ENCODE measurements around the gene COX5B. TPM values are rescaled to one million over a fixed set of nuclear protein-coding genes. Genes with fewer than 3 reads are reported as not detected.

COX5B gene
- total RNA-seq, 2 donors from 2014 or later, result 175 to 181 TPM

GRCh38 chr2:97657986-97658690, 12.3 kb downstream of the COX5B start:
- H3K4me3 Mint-ChIP-seq, result no peak overlapping the region
- no peak for ATAC-seq (replicated peaks in 1 of 2)
- no peak for DNase-seq
- H3K4me1 Mint-ChIP-seq (ENCODE audit: low read depth), result peaks cover 50% of the 10 kb centered on the region
- H3K27me3 Mint-ChIP-seq (ENCODE audit: low read depth), result no peaks in the 10 kb centered on the region
- peaks cover 3 to 26% of the 10 kb centered on the region in 2 donors for H3K36me3 Mint-ChIP-seq (ENCODE audit: insufficient read depth in 2 of 2)
- H3K9me3 Mint-ChIP-seq, result no peaks in the 10 kb centered on the region
- no peak overlapping the region for H3K27ac Mint-ChIP-seq

GRCh38 chr2:97658691-97659157, 12.9 kb downstream of the COX5B start:
- Mint-ChIP-seq H3K27me3 (ENCODE audit: low read depth) (no peaks in the 10 kb centered on the region), H3K36me3 (ENCODE audit: insufficient read depth in 2 of 2) (peaks cover 3 to 22% of the 10 kb centered on the region in 2 donors), H3K4me1 (ENCODE audit: low read depth) (peaks cover 50% of the 10 kb centered on the region), H3K4me3 (no peak overlapping the region), H3K9me3 (no peaks in the 10 kb centered on the region), H3K27ac (no peak overlapping the region)
- no peak for DNase-seq
- no peak for ATAC-seq (replicated peaks in 1 of 2)

GRCh38 chr2:97659256-97660043, 13.6 kb downstream of the COX5B start:
- no peaks in the 10 kb centered on the region for H3K27me3 Mint-ChIP-seq (ENCODE audit: low read depth)
- H3K27ac Mint-ChIP-seq, result no peak overlapping the region
- no peak overlapping the region for H3K4me3 Mint-ChIP-seq
- DNase-seq (no peak), ATAC-seq (replicated peaks in 1 of 2) (no peak)
- no peaks in the 10 kb centered on the region for H3K9me3 Mint-ChIP-seq
- H3K36me3 Mint-ChIP-seq (ENCODE audit: insufficient read depth in 2 of 2), result peaks cover 3 to 22% of the 10 kb centered on the region in 2 donors
- H3K4me1 Mint-ChIP-seq (ENCODE audit: low read depth), result peaks cover 45% of the 10 kb centered on the region

GRCh38 chr2:97660044-97660774, 14.3 kb downstream of the COX5B start:
- ATAC-seq (replicated peaks in 1 of 2), result no peak
- Mint-ChIP-seq H3K4me3 (no peak overlapping the region), H3K27me3 (ENCODE audit: low read depth) (no peaks in the 10 kb centered on the region), H3K4me1 (ENCODE audit: low read depth) (peaks cover 44% of the 10 kb centered on the region), H3K9me3 (no peaks in the 10 kb centered on the region), H3K27ac (no peak overlapping the region), H3K36me3 (ENCODE audit: insufficient read depth in 2 of 2) (peaks cover 3 to 22% of the 10 kb centered on the region in 2 donors)
- no peak for DNase-seq

- DNase-seq (no peak), ATAC-seq (replicated peaks in 1 of 2) (no peak)
- Mint-ChIP-seq H3K27me3 (ENCODE audit: low read depth) (no peaks in the 10 kb centered on the region), H3K9me3 (no peaks in the 10 kb centered on the region), H3K4me3 (peak overlapping the region in 1 of 2 donors; percentile 27), H3K4me1 (ENCODE audit: low read depth) (peaks cover 38% of the 10 kb centered on the region), H3K36me3 (ENCODE audit: insufficient read depth in 2 of 2) (peaks cover 3 to 22% of the 10 kb centered on the region in 2 donors), H3K27ac (no peak overlapping the region)
These were observed 15.0 kb downstream of the COX5B start for GRCh38 chr2:97660775-97661389.

- ATAC-seq (replicated peaks in 1 of 2) (no peak), DNase-seq (no peak)
- no peaks in the 10 kb centered on the region for H3K9me3 Mint-ChIP-seq
- H3K36me3 Mint-ChIP-seq (ENCODE audit: insufficient read depth in 2 of 2), result peaks cover 3 to 23% of the 10 kb centered on the region in 2 donors
- H3K4me3 Mint-ChIP-seq, result peak overlapping the region; percentile 91 to 94
- peak overlapping the region; percentile 68 for H3K27ac Mint-ChIP-seq
- H3K4me1 Mint-ChIP-seq (ENCODE audit: low read depth), result peaks cover 34% of the 10 kb centered on the region
- H3K27me3 Mint-ChIP-seq (ENCODE audit: low read depth), result no peaks in the 10 kb centered on the region
These were observed 16.1 kb downstream of the COX5B start for GRCh38 chr2:97661927-97662326.

GRCh38 chr2:97662386-97662894, 16.6 kb downstream of the COX5B start:
- H3K4me1 Mint-ChIP-seq (ENCODE audit: low read depth), result peaks cover 34% of the 10 kb centered on the region
- no peak for ATAC-seq (replicated peaks in 1 of 2)
- H3K36me3 Mint-ChIP-seq (ENCODE audit: insufficient read depth in 2 of 2), result peaks cover 3 to 23% of the 10 kb centered on the region in 2 donors
- no peaks in the 10 kb centered on the region for H3K27me3 Mint-ChIP-seq (ENCODE audit: low read depth)
- no peak for DNase-seq
- peak overlapping the region; percentile 96 for H3K27ac Mint-ChIP-seq
- H3K9me3 Mint-ChIP-seq, result no peaks in the 10 kb centered on the region
- H3K4me3 Mint-ChIP-seq, result peak overlapping the region; percentile 91 to 94

- H3K36me3 Mint-ChIP-seq (ENCODE audit: insufficient read depth in 2 of 2), result peaks cover 3 to 17% of the 10 kb centered on the region in 2 donors
- H3K4me1 Mint-ChIP-seq (ENCODE audit: low read depth), result peaks cover 34% of the 10 kb centered on the region
- no peaks in the 10 kb centered on the region for H3K9me3 Mint-ChIP-seq
- H3K4me3 Mint-ChIP-seq, result peak overlapping the region; percentile 91 to 94
- ATAC-seq (replicated peaks in 1 of 2) (peak; percentile 75 to 76), DNase-seq (peak; percentile 86 to 91)
- peak overlapping the region; percentile 96 for H3K27ac Mint-ChIP-seq
- H3K27me3 Mint-ChIP-seq (ENCODE audit: low read depth), result no peaks in the 10 kb centered on the region
These were observed 17.2 kb downstream of the COX5B start for GRCh38 chr2:97662895-97663625.

GRCh38 chr2:97663626-97663961, 17.7 kb downstream of the COX5B start:
- no peak for DNase-seq
- peaks cover 3 to 11% of the 10 kb centered on the region in 2 donors for H3K36me3 Mint-ChIP-seq (ENCODE audit: insufficient read depth in 2 of 2)
- peak overlapping the region; percentile 91 to 94 for H3K4me3 Mint-ChIP-seq
- H3K9me3 Mint-ChIP-seq, result no peaks in the 10 kb centered on the region
- ATAC-seq (replicated peaks in 1 of 2), result no peak
- peaks cover 34% of the 10 kb centered on the region for H3K4me1 Mint-ChIP-seq (ENCODE audit: low read depth)
- peak overlapping the region; percentile 96 for H3K27ac Mint-ChIP-seq
- H3K27me3 Mint-ChIP-seq (ENCODE audit: low read depth), result no peaks in the 10 kb centered on the region

GRCh38 chr2:97663962-97664635, 18.2 kb downstream of the COX5B start, which contains the start of gene ACTR1B:
Gene ACTR1B (minus strand): TSS chr2:97664044. CDS start chr2:97663890, 154 bp downstream.
- Mint-ChIP-seq H3K27ac (peak within 1 kb of the TSS; percentile 96), H3K27me3 (ENCODE audit: low read depth) (no peaks in the 10 kb centered on the region), H3K4me1 (ENCODE audit: low read depth) (peaks cover 34% of the 10 kb centered on the region), H3K36me3 (ENCODE audit: insufficient read depth in 2 of 2) (peaks cover 3 to 9% of the 10 kb centered on the region in 2 donors), H3K4me3 (peak within 1 kb of the TSS; percentile 94), H3K9me3 (no peaks in the 10 kb centered on the region)
- ATAC-seq (replicated peaks in 1 of 2), result peak; percentile 78 to 80
- peak; percentile 98 to 99 for DNase-seq

- Mint-ChIP-seq H3K27ac (peak overlapping the region; percentile 55), H3K9me3 (no peaks in the 10 kb centered on the region), H3K4me3 (peak overlapping the region; percentile 79 to 94), H3K4me1 (ENCODE audit: low read depth) (peaks cover 34% of the 10 kb centered on the region), H3K27me3 (ENCODE audit: low read depth) (no peaks in the 10 kb centered on the region), H3K36me3 (ENCODE audit: insufficient read depth in 2 of 2) (peaks cover 3 to 9% of the 10 kb centered on the region in 2 donors)
- ATAC-seq (replicated peaks in 1 of 2) (no peak), DNase-seq (no peak)
These were observed 18.7 kb downstream of the COX5B start for GRCh38 chr2:97664636-97664970.

Measured in activated T-cell treated with anti-CD3 and anti-CD28 coated beads, Interleukin-2, amount 50 U/mL, for 72 hours (primary cell).